Sigmoid colon (tissue), 4 donors: ENCODE results near the gene SSTR1.

Experiments
- EP300 ChIP-seq, 4 donors: sonication (generic); formaldehyde crosslinking; IDR thresholded peaks; one replicate each; pipeline ENCODE4 v1.6.1; 2017; ENCODE audit warnings: antibody characterized with exemption in 4 of 4
- POLR2A ChIP-seq, 2 donors: fragments of 450-650 bp; IDR thresholded peaks; one replicate each; pipeline ENCODE4 v1.6.1; 2016; ENCODE audit warnings: antibody characterized with exemption in 2 of 2, mild to moderate bottlenecking in 2 of 2, moderate library complexity in 2 of 2
- TF ChIP-seq, protein P1 (sequence below), 4 experiments: fragments of 450-650 bp in 3 of 4; fragments of 200-600 bp in 1 of 4; IDR thresholded peaks; one replicate each; pipeline ENCODE4 v1.5.1; 2016 to 2019; ENCODE audit warnings: antibody characterized with exemption in 4 of 4, mild to moderate bottlenecking in 3 of 4, moderate library complexity in 2 of 4

DNA sequence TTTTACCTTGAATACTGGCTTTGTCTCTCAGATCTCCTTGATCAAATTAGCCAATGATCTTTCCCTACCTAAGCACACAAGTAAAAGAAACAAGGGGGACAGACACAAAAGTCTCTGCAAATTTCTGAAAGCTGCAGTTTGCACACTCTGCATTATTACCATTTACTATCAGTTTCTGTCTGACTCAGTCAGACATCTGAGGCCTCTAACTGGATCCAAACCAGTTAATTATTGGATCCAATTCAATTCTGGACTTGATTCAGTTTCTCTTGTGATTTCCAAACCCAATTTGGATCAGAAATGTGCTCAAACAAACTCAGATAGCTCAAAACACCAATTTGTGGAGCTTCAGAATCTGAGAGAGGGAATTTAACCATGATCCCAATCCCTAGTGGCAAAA, 16.6 kb downstream of the SSTR1 start:
- TF ChIP-seq, protein P1, sequence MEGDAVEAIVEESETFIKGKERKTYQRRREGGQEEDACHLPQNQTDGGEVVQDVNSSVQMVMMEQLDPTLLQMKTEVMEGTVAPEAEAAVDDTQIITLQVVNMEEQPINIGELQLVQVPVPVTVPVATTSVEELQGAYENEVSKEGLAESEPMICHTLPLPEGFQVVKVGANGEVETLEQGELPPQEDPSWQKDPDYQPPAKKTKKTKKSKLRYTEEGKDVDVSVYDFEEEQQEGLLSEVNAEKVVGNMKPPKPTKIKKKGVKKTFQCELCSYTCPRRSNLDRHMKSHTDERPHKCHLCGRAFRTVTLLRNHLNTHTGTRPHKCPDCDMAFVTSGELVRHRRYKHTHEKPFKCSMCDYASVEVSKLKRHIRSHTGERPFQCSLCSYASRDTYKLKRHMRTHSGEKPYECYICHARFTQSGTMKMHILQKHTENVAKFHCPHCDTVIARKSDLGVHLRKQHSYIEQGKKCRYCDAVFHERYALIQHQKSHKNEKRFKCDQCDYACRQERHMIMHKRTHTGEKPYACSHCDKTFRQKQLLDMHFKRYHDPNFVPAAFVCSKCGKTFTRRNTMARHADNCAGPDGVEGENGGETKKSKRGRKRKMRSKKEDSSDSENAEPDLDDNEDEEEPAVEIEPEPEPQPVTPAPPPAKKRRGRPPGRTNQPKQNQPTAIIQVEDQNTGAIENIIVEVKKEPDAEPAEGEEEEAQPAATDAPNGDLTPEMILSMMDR (IDR thresholded peaks at IDR 0.05) = no peak
- TF ChIP-seq EP300 (IDR thresholded peaks at IDR 0.05) = no peak
- TF ChIP-seq POLR2A (IDR thresholded peaks at IDR 0.05) = no peak
